Measurements from ENCODE around the gene GLIS2.

DNA sequence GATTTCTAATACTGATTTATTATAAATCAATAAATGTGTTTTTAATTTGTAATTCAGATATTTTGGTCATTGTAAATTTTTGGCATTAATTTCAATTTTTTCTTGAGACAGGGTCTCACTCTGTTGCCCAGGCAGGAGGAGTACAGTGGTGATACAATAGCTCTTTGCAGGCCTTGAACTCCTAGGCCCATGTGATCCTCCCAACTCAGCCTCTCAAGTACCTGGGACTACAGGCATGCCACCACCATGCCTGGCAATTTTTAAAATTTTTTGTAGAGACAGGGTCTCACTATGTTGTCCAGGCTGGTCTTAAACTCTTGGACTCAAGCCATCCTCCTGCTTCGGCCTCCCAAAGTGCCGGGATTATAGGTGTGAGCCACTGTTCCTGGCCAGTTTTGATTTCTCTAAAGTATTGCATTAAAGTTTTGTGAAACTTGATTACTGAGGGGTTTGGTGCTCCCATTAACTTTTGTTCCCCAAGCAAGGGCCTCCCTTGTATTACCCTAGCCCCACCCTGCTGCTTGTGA, 37.8 kb upstream of the GLIS2 start:
- TF ChIP-seq TAF1 (conservative IDR thresholded peaks at IDR 0.05) (no peak), ATF3 (IDR thresholded peaks at IDR 0.05) (no peak)
- TF ChIP-seq, protein P1, sequence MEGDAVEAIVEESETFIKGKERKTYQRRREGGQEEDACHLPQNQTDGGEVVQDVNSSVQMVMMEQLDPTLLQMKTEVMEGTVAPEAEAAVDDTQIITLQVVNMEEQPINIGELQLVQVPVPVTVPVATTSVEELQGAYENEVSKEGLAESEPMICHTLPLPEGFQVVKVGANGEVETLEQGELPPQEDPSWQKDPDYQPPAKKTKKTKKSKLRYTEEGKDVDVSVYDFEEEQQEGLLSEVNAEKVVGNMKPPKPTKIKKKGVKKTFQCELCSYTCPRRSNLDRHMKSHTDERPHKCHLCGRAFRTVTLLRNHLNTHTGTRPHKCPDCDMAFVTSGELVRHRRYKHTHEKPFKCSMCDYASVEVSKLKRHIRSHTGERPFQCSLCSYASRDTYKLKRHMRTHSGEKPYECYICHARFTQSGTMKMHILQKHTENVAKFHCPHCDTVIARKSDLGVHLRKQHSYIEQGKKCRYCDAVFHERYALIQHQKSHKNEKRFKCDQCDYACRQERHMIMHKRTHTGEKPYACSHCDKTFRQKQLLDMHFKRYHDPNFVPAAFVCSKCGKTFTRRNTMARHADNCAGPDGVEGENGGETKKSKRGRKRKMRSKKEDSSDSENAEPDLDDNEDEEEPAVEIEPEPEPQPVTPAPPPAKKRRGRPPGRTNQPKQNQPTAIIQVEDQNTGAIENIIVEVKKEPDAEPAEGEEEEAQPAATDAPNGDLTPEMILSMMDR (IDR thresholded peaks at IDR 0.05; ENCODE audit: low read depth, low read length, missing input control): no peak

Measured in liver (tissue), 3 donors.